ENCODE results near the gene ASAP3. TPM values are rescaled to one million over a fixed set of nuclear protein-coding genes. Genes with fewer than 3 reads are reported as not detected.

The ASAP3 gene
- total and polyA plus RNA-seq, 4 donors = 8.3 to 25.9 (median 16.7) TPM

- 90% methylated on average over 2 of the region's 2 CpGs for WGBS
- Histone ChIP-seq H3K9me3 (ENCODE audit: control insufficient read depth in 4 of 4, low read length in 3 of 4) (no peaks in the 10 kb centered on the region), H3K4me1 (ENCODE audit: control insufficient read depth in 4 of 4, insufficient read depth in 4 of 4, low read length in 3 of 4) (peaks cover 15 to 71% (median 49%) of the 10 kb centered on the region in 4 donors), H3K27ac (ENCODE audit: low read depth in 1 of 2, low read length in 2 of 2) (peak overlapping the region; percentile 81 to 82), H3K27me3 (ENCODE audit: control insufficient read depth in 4 of 4, insufficient read depth in 4 of 4, low read length in 3 of 4) (no peaks in the 10 kb centered on the region), H3K4me3 (ENCODE audit: low read depth in 1 of 3, low read length in 3 of 3) (no peak overlapping the region), H3K9ac (ENCODE audit: low read depth in 1 of 2, low read length in 2 of 2) (peak overlapping the region in 1 of 2 donors; percentile 73), H3K36me3 (ENCODE audit: control insufficient read depth in 4 of 4, insufficient read depth in 3 of 4, low read depth in 1 of 4, low read length in 3 of 4) (no peaks in the 10 kb centered on the region)
- DNase-seq (ENCODE audit: low spot score) = no peak
- no peak for TF ChIP-seq FOXA1 (IDR thresholded peaks at IDR 0.05)
- TF ChIP-seq, protein P1, sequence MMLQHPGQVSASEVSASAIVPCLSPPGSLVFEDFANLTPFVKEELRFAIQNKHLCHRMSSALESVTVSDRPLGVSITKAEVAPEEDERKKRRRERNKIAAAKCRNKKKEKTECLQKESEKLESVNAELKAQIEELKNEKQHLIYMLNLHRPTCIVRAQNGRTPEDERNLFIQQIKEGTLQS (IDR thresholded peaks at IDR 0.05) = no peak
These were observed 4.4 kb downstream of the ASAP3 start for GRCh38 chr1:23479666-23479941.

GRCh38 chr1:23478896-23479665 is 4.9 kb downstream of the ASAP3 start:
- DNase-seq (ENCODE audit: low spot score) = peak; percentile 82

More at GRCh38 chr1:23478896-23479665, 4.9 kb downstream of the ASAP3 start:
- H3K27me3 ChIP-seq (ENCODE audit: control insufficient read depth in 4 of 4, insufficient read depth in 4 of 4, low read length in 3 of 4) = no peaks in the 10 kb centered on the region
- no peak overlapping the region for H3K4me3 ChIP-seq (ENCODE audit: low read depth in 1 of 3, low read length in 3 of 3)
- peaks cover 16 to 76% (median 49%) of the 10 kb centered on the region in 4 donors for H3K4me1 ChIP-seq (ENCODE audit: control insufficient read depth in 4 of 4, insufficient read depth in 4 of 4, low read length in 3 of 4)
- TF ChIP-seq MAX (IDR thresholded peaks at IDR 0.05) = peak; percentile 98
- peak; percentile 94 for TF ChIP-seq YY1 (IDR thresholded peaks at IDR 0.05)
- TF ChIP-seq, protein P2, sequence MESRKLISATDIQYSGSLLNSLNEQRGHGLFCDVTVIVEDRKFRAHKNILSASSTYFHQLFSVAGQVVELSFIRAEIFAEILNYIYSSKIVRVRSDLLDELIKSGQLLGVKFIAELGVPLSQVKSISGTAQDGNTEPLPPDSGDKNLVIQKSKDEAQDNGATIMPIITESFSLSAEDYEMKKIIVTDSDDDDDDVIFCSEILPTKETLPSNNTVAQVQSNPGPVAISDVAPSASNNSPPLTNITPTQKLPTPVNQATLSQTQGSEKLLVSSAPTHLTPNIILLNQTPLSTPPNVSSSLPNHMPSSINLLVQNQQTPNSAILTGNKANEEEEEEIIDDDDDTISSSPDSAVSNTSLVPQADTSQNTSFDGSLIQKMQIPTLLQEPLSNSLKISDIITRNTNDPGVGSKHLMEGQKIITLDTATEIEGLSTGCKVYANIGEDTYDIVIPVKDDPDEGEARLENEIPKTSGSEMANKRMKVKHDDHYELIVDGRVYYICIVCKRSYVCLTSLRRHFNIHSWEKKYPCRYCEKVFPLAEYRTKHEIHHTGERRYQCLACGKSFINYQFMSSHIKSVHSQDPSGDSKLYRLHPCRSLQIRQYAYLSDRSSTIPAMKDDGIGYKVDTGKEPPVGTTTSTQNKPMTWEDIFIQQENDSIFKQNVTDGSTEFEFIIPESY (IDR thresholded peaks at IDR 0.05) = peak; percentile 93
- peak in 1 of 2 donors; percentile 90 for TF ChIP-seq EGR1 (IDR thresholded peaks at IDR 0.05; ENCODE audit: low read depth in 2 of 2)
- TF ChIP-seq RXRA (IDR thresholded peaks at IDR 0.05) = peak; percentile 98 to 99
- peak; percentile 95 for TF ChIP-seq FOXA1 (IDR thresholded peaks at IDR 0.05)
- TF ChIP-seq FOXA2 (IDR thresholded peaks at IDR 0.05) = peak; percentile 95
- TF ChIP-seq CTCF (IDR thresholded peaks at IDR 0.05; ENCODE audit: low read depth, low read length, missing input control) = no peak
- peak; percentile 79 for TF ChIP-seq NR2F2 (IDR thresholded peaks at IDR 0.05)
- no peak for TF ChIP-seq HNF4G (IDR thresholded peaks at IDR 0.05)
- peak; percentile 92 for TF ChIP-seq REST (IDR thresholded peaks at IDR 0.05)
- peak; percentile 72 to 83 for TF ChIP-seq HNF4A (conservative IDR thresholded peaks at IDR 0.05)
- TF ChIP-seq, protein P1 (IDR thresholded peaks at IDR 0.05) = peak; percentile 98
- TF ChIP-seq JUND (IDR thresholded peaks at IDR 0.05) = peak; percentile 65 to 76
- TF ChIP-seq TAF1 (conservative IDR thresholded peaks at IDR 0.05) = peak; percentile 66
- peak; percentile 49 to 73 for TF ChIP-seq GABPA (IDR thresholded peaks at IDR 0.05 in 1 of 2, conservative IDR thresholded peaks at IDR 0.05 in 1 of 2)
- TF ChIP-seq RAD21 (IDR thresholded peaks at IDR 0.05) = peak; percentile 50 to 58
- peak; percentile 90 for TF ChIP-seq SP1 (IDR thresholded peaks at IDR 0.05)
- peak overlapping the region; percentile 81 to 82 for H3K27ac ChIP-seq (ENCODE audit: low read depth in 1 of 2, low read length in 2 of 2)
- WGBS = 20% methylated on average over 9 of the region's 9 CpGs
- H3K9ac ChIP-seq (ENCODE audit: low read depth in 1 of 2, low read length in 2 of 2) = peak overlapping the region in 1 of 2 donors; percentile 73
- no peaks in the 10 kb centered on the region for H3K9me3 ChIP-seq (ENCODE audit: control insufficient read depth in 4 of 4, low read length in 3 of 4)
- H3K36me3 ChIP-seq (ENCODE audit: control insufficient read depth in 4 of 4, insufficient read depth in 3 of 4, low read depth in 1 of 4, low read length in 3 of 4) = no peaks in the 10 kb centered on the region
